HG02678 (cell line): ENCODE data around the gene XXYLT1.

Experiments used
- ATAC-seq: cut with Tn5 transposase; IDR thresholded peaks from one replicate; pipeline ENCODE4 v1.9.1; 2021; ENCODE audit warnings: mild to moderate bottlenecking, moderate library complexity; ENCODE audit not compliant: unreplicated experiment

XXYLT1 gene

GRCh38 chr3:195253923-195254432 is 17.0 kb downstream of the XXYLT1 start:
- no peak for ATAC-seq

GRCh38 chr3:195251336-195252065 is 19.5 kb downstream of the XXYLT1 start:
- no peak for ATAC-seq

- ATAC-seq: peak; percentile 49
Observed at GRCh38 chr3:195250473-195251251, 20.3 kb downstream of the XXYLT1 start.

- no peak for ATAC-seq
Observed at GRCh38 chr3:195249858-195250464, 21.0 kb downstream of the XXYLT1 start.

- no peak for ATAC-seq
Observed at GRCh38 chr3:195249057-195249770, 21.7 kb downstream of the XXYLT1 start.

GRCh38 chr3:195248281-195248680 is 22.7 kb downstream of the XXYLT1 start:
- no peak for ATAC-seq

GRCh38 chr3:195247863-195248189 is 23.1 kb downstream of the XXYLT1 start:
- ATAC-seq: no peak

- ATAC-seq: no peak
Observed at GRCh38 chr3:195247086-195247862, 23.7 kb downstream of the XXYLT1 start.

GRCh38 chr3:195246581-195246995 is 24.4 kb downstream of the XXYLT1 start:
- ATAC-seq: no peak

GRCh38 chr3:195245531-195245951 is 25.4 kb downstream of the XXYLT1 start:
- no peak for ATAC-seq

GRCh38 chr3:195241592-195242355 is 29.2 kb downstream of the XXYLT1 start:
- no peak for ATAC-seq

- no peak for ATAC-seq
Observed at GRCh38 chr3:195240939-195241338, 30.0 kb downstream of the XXYLT1 start.

- ATAC-seq: no peak
Observed at GRCh38 chr3:195240171-195240701, 30.7 kb downstream of the XXYLT1 start.

GRCh38 chr3:195239121-195239520 is 31.8 kb downstream of the XXYLT1 start:
- no peak for ATAC-seq

GRCh38 chr3:195238586-195239118 is 32.3 kb downstream of the XXYLT1 start:
- no peak for ATAC-seq

- no peak for ATAC-seq
Observed at GRCh38 chr3:195238081-195238571, 32.8 kb downstream of the XXYLT1 start.

GRCh38 chr3:195236801-195237570 is 34.0 kb downstream of the XXYLT1 start:
- ATAC-seq: no peak
